Measurements from ENCODE around the gene CCL20.
A peak's percentile ranks its signal among the peaks of the same experiment; 100 is the strongest.

Gene CCL20

GRCh38 chr2:227846831-227847230 lies 33.2 kb downstream of the CCL20 start:
- DNase-seq (ENCODE audit: low spot score in 2 of 2), result no peak
- Mint-ChIP-seq H3K4me3 (peak overlapping the region; percentile 66), H3K4me1 (peaks cover 33% of the 10 kb centered on the region), H3K9me3 (no peaks in the 10 kb centered on the region), H3K36me3 (peaks cover 12% of the 10 kb centered on the region), H3K27ac (peak overlapping the region; percentile 85)
- ATAC-seq, result no peak

- peak overlapping the region; percentile 85 for H3K27ac Mint-ChIP-seq
- no peak for DNase-seq (ENCODE audit: low spot score in 2 of 2)
- peaks cover 12% of the 10 kb centered on the region for H3K36me3 Mint-ChIP-seq
- ATAC-seq, result no peak
- H3K9me3 Mint-ChIP-seq, result no peaks in the 10 kb centered on the region
- H3K4me3 Mint-ChIP-seq, result peak overlapping the region; percentile 66
- H3K4me1 Mint-ChIP-seq, result peaks cover 33% of the 10 kb centered on the region
These were observed 34.5 kb downstream of the CCL20 start for GRCh38 chr2:227848146-227848545.

- Mint-ChIP-seq H3K9me3 (no peaks in the 10 kb centered on the region), H3K4me1 (peaks cover 33% of the 10 kb centered on the region), H3K27ac (peak overlapping the region; percentile 85), H3K4me3 (peak overlapping the region; percentile 66), H3K36me3 (peaks cover 12% of the 10 kb centered on the region)
- peak; percentile 92 for ATAC-seq
- DNase-seq (ENCODE audit: low spot score in 2 of 2), result no peak
These were observed 34.9 kb downstream of the CCL20 start for GRCh38 chr2:227848586-227848985.

- Mint-ChIP-seq H3K4me1 (peaks cover 33% of the 10 kb centered on the region), H3K36me3 (peaks cover 12% of the 10 kb centered on the region), H3K27ac (peak overlapping the region; percentile 85), H3K9me3 (no peaks in the 10 kb centered on the region), H3K4me3 (peak overlapping the region; percentile 66)
- DNase-seq (ENCODE audit: low spot score in 2 of 2), result no peak
- ATAC-seq, result no peak
These were observed 36.3 kb downstream of the CCL20 start for GRCh38 chr2:227849906-227850305.

GRCh38 chr2:227853204-227853629 lies 39.6 kb downstream of the CCL20 start:
- ATAC-seq (no peak), DNase-seq (ENCODE audit: low spot score in 2 of 2) (no peak)
- H3K27ac Mint-ChIP-seq, result no peak overlapping the region
- H3K36me3 Mint-ChIP-seq, result peaks cover 6% of the 10 kb centered on the region
- H3K4me3 Mint-ChIP-seq, result no peak overlapping the region
- H3K9me3 Mint-ChIP-seq, result no peaks in the 10 kb centered on the region
- H3K4me1 Mint-ChIP-seq, result peaks cover 15% of the 10 kb centered on the region

GRCh38 chr2:227853765-227854271 lies 40.2 kb downstream of the CCL20 start:
- no peak overlapping the region for H3K27ac Mint-ChIP-seq
- no peak for DNase-seq (ENCODE audit: low spot score in 2 of 2)
- peaks cover 15% of the 10 kb centered on the region for H3K4me1 Mint-ChIP-seq
- ATAC-seq, result no peak
- peaks cover 2% of the 10 kb centered on the region for H3K36me3 Mint-ChIP-seq
- no peaks in the 10 kb centered on the region for H3K9me3 Mint-ChIP-seq
- no peak overlapping the region for H3K4me3 Mint-ChIP-seq

GRCh38 chr2:227855440-227855839 lies 41.8 kb downstream of the CCL20 start:
- H3K4me3 Mint-ChIP-seq, result no peak overlapping the region
- no peak overlapping the region for H3K27ac Mint-ChIP-seq
- no peaks in the 10 kb centered on the region for H3K36me3 Mint-ChIP-seq
- DNase-seq (ENCODE audit: low spot score in 2 of 2), result no peak
- H3K9me3 Mint-ChIP-seq, result no peaks in the 10 kb centered on the region
- ATAC-seq, result no peak
- H3K4me1 Mint-ChIP-seq, result peaks cover 11% of the 10 kb centered on the region

- ATAC-seq (no peak), DNase-seq (ENCODE audit: low spot score in 2 of 2) (no peak)
- peaks cover 7% of the 10 kb centered on the region for H3K4me1 Mint-ChIP-seq
- no peak overlapping the region for H3K27ac Mint-ChIP-seq
- H3K9me3 Mint-ChIP-seq, result no peaks in the 10 kb centered on the region
- no peak overlapping the region for H3K4me3 Mint-ChIP-seq
- H3K36me3 Mint-ChIP-seq, result no peaks in the 10 kb centered on the region
These were observed 43.1 kb downstream of the CCL20 start for GRCh38 chr2:227856697-227857096.

- Mint-ChIP-seq H3K36me3 (no peaks in the 10 kb centered on the region), H3K9me3 (no peaks in the 10 kb centered on the region), H3K27ac (no peak overlapping the region), H3K4me1 (peaks cover 7% of the 10 kb centered on the region), H3K4me3 (no peak overlapping the region)
- ATAC-seq, result no peak
- no peak for DNase-seq (ENCODE audit: low spot score in 2 of 2)
These were observed 46.6 kb downstream of the CCL20 start for GRCh38 chr2:227860221-227860641.

GRCh38 chr2:227861011-227861410 lies 47.4 kb downstream of the CCL20 start:
- ATAC-seq (no peak), DNase-seq (ENCODE audit: low spot score in 2 of 2) (no peak)
- no peak overlapping the region for H3K27ac Mint-ChIP-seq

GRCh38 chr2:227862227-227862740 lies 48.6 kb downstream of the CCL20 start:
- DNase-seq (ENCODE audit: low spot score in 2 of 2) (no peak), ATAC-seq (no peak)
- no peak overlapping the region for H3K4me3 Mint-ChIP-seq
- no peaks in the 10 kb centered on the region for H3K9me3 Mint-ChIP-seq
- H3K36me3 Mint-ChIP-seq, result no peaks in the 10 kb centered on the region
- no peak overlapping the region for H3K27ac Mint-ChIP-seq
- peaks cover 7% of the 10 kb centered on the region for H3K4me1 Mint-ChIP-seq

More at GRCh38 chr2:227861011-227861410, 47.4 kb downstream of the CCL20 start:
- Mint-ChIP-seq H3K9me3 (no peaks in the 10 kb centered on the region), H3K4me1 (peaks cover 7% of the 10 kb centered on the region), H3K4me3 (no peak overlapping the region), H3K36me3 (no peaks in the 10 kb centered on the region)

- no peak for DNase-seq (ENCODE audit: low spot score in 2 of 2)
- no peak for ATAC-seq
- H3K36me3 Mint-ChIP-seq, result no peaks in the 10 kb centered on the region
- H3K4me1 Mint-ChIP-seq, result peaks cover 7% of the 10 kb centered on the region
- H3K27ac Mint-ChIP-seq, result no peak overlapping the region
- no peak overlapping the region for H3K4me3 Mint-ChIP-seq
- H3K9me3 Mint-ChIP-seq, result no peaks in the 10 kb centered on the region
These were observed 49.3 kb downstream of the CCL20 start for GRCh38 chr2:227862741-227863588.

- Mint-ChIP-seq H3K27ac (no peak overlapping the region), H3K36me3 (no peaks in the 10 kb centered on the region), H3K4me1 (peaks cover 7% of the 10 kb centered on the region), H3K4me3 (no peak overlapping the region), H3K9me3 (no peaks in the 10 kb centered on the region)
- peak; percentile 20 for ATAC-seq
- DNase-seq (ENCODE audit: low spot score in 2 of 2), result no peak
These were observed 50.6 kb downstream of the CCL20 start for GRCh38 chr2:227864161-227864756.

- H3K4me1 Mint-ChIP-seq, result peaks cover 5% of the 10 kb centered on the region
- no peaks in the 10 kb centered on the region for H3K36me3 Mint-ChIP-seq
- no peak for DNase-seq (ENCODE audit: low spot score in 2 of 2)
- no peak overlapping the region for H3K27ac Mint-ChIP-seq
- no peaks in the 10 kb centered on the region for H3K9me3 Mint-ChIP-seq
- no peak overlapping the region for H3K4me3 Mint-ChIP-seq
- no peak for ATAC-seq
These were observed 51.6 kb downstream of the CCL20 start for GRCh38 chr2:227865291-227865690.

Data from stimulated activated effector memory CD8-positive, alpha-beta T cell treated with anti-CD3 and anti-CD28 coated beads, Interleukin-12 subunit alpha, Interleukin-12 subunit beta, amount 100 ng/mL, for 72 hours (primary cell).